HepG2 (cell line): ENCODE measurements around the gene VAC14. TPM values are rescaled to one million over a fixed set of nuclear protein-coding genes. Genes with fewer than 3 reads are reported as not detected.

Source experiments
- ATAC-seq: fragments of 200-7000 bp; cut with Tn5 transposase; 3 replicates; pipeline ENCODE4 v1.9.1; 2020; ENCODE audit warnings: mild to moderate bottlenecking, moderate library complexity
- BruUV-seq: library from RNA; stranded (reverse); fragments of 400-500 nt; replicated peaks from 2 replicates; lab custom pipeline; 2021; lab: Mats Ljungman, UMichigan
- CTCF ChIA-PET: fragments of 300-600 bp; formaldehyde crosslinking; extraction: SDS; loops from one replicate; lab custom pipeline; 2021; ENCODE audit warnings: low total read pairs, inconsistent platforms, low intra/inter-chr PET ratio; lab: Yijun Ruan, JAX
- POLR2A ChIA-PET: fragments of 350-600 bp; sonication (Branson Sonifier 250); formaldehyde crosslinking; loops from one replicate; lab custom pipeline; 2020; ENCODE audit warnings: antibody characterized with exemption, inconsistent platforms; lab: Yijun Ruan, JAX
- DNase-seq: peaks from one replicate; pipeline ENCODE4 v3.0.0-alpha.2; 2015; ENCODE audit warnings: low spot score
- FAIRE-seq: peaks from 3 replicates; lab custom pipeline; 2011; peaks lifted over from hg19 to GRCh38; lab: Jason Lieb, UNC
- H2AFZ ChIP-seq: one replicate; pipeline ENCODE4 v1.6.1; 2011; ENCODE audit warnings: low read length, inconsistent platforms
- H3K27ac ChIP-seq: fragments of 300-600 bp; 3 replicates; pipeline ENCODE4 v1.8.0; 2011; ENCODE audit warnings: mixed run types, mild to moderate bottlenecking, mixed read lengths, low read length, inconsistent platforms; ENCODE audit not compliant: insufficient read depth; ENCODE audit errors: extremely low read length
- H3K27me3 ChIP-seq, 2 experiments: fragments of 200-600 bp in 1 of 2; 2 replicates in 1 of 2; 3 replicates in 1 of 2; pipeline versions ENCODE4 v1.6.0 to v1.8.0; 2011; ENCODE audit warnings: low read length in 2 of 2, mild to moderate bottlenecking in 2 of 2, moderate library complexity in 2 of 2, inconsistent platforms in 1 of 2; ENCODE audit not compliant: insufficient read depth in 2 of 2, control insufficient read depth in 1 of 2
- H3K36me3 ChIP-seq, 2 experiments: fragments of 200-600 bp in 1 of 2; replicated peaks in 1 of 2; 2 replicates in 1 of 2; 3 replicates in 1 of 2; pipeline versions ENCODE4 v1.5.1 to v1.8.0; 2011; ENCODE audit warnings: low read length in 2 of 2, inconsistent platforms in 1 of 2; ENCODE audit not compliant: insufficient read depth in 2 of 2, control insufficient read depth in 1 of 2
- H3K4me1 ChIP-seq: 2 replicates; pipeline ENCODE4 v1.5.1; 2012; ENCODE audit warnings: low read length, inconsistent platforms; ENCODE audit not compliant: insufficient read depth
- H3K4me2 ChIP-seq: 2 replicates; pipeline ENCODE4 v1.6.0; 2011; ENCODE audit warnings: low read depth, low read length, inconsistent platforms
- H3K4me3 ChIP-seq, 3 experiments: fragments of 200-600 bp in 1 of 3; sonication (generic), shearing (Covaris generic) in 1 of 3; replicated peaks in 1 of 3; 2 replicates each; pipeline ENCODE4 v1.5.1; 2011 to 2016; ENCODE audit warnings: low read length in 3 of 3, inconsistent platforms in 2 of 3, low read depth in 2 of 3, mild to moderate bottlenecking in 2 of 3, control low read depth in 1 of 3, mixed read lengths in 1 of 3; ENCODE audit not compliant: insufficient read depth in 1 of 3
- H3K79me2 ChIP-seq: one replicate; pipeline ENCODE4 v1.6.1; 2011; ENCODE audit warnings: low read length, inconsistent platforms; ENCODE audit not compliant: insufficient read depth
- H3K9ac ChIP-seq: 2 replicates; pipeline ENCODE4 v1.6.0; 2011; ENCODE audit warnings: mild to moderate bottlenecking, low read depth, low read length, inconsistent platforms; ENCODE audit not compliant: insufficient read depth
- H3K9me3 ChIP-seq: 2 replicates; pipeline ENCODE4 v1.5.1; 2012; ENCODE audit warnings: mild to moderate bottlenecking, low read length
- H4K20me1 ChIP-seq: 2 replicates; pipeline ENCODE4 v1.6.0; 2011; ENCODE audit warnings: inconsistent platforms, mild to moderate bottlenecking, low read length, moderate library complexity; ENCODE audit not compliant: insufficient read depth
- AGO2 ChIP-seq: fragments of 200-400 bp; formaldehyde crosslinking; optimal IDR thresholded peaks from 2 replicates; pipeline ENCODE3; 2017; ENCODE audit warnings: mild to moderate bottlenecking, low read depth, low read length, moderate library complexity
- ETV5 ChIP-seq: IDR thresholded peaks from 2 replicates; pipeline ENCODE4 v1.6.1; 2018; ENCODE audit warnings: missing biosample characterization, missing genetic modification reagents, inconsistent platforms, borderline replicate concordance
- HNF4A ChIP-seq: sonication (generic); formaldehyde crosslinking; IDR thresholded peaks from 2 replicates; pipeline ENCODE4 v1.4.0; 2020; ENCODE audit warnings: missing genetic modification reagents
- RARA ChIP-seq: IDR thresholded peaks from 2 replicates; pipeline ENCODE4 v1.6.1; 2016; ENCODE audit warnings: missing genetic modification reagents, missing compliant biosample characterization
- SAP130 ChIP-seq: IDR thresholded peaks from 2 replicates; pipeline ENCODE4 v1.6.1; 2016; ENCODE audit warnings: low read depth
- SMAD3 ChIP-seq: sonication (generic); formaldehyde crosslinking; IDR thresholded peaks from 2 replicates; pipeline ENCODE4 v1.4.0; 2020; ENCODE audit warnings: missing genetic modification reagents
- ZFY ChIP-seq: sonication (generic); formaldehyde crosslinking; IDR thresholded peaks from 2 replicates; pipeline ENCODE4 v1.4.0; 2020; ENCODE audit warnings: missing genetic modification reagents
- ZNF614 ChIP-seq: IDR thresholded peaks from 2 replicates; pipeline ENCODE4 v1.6.1; 2018; ENCODE audit warnings: missing biosample characterization, missing genetic modification reagents, inconsistent platforms, borderline replicate concordance
- ZNF75D ChIP-seq: sonication (generic); formaldehyde crosslinking; IDR thresholded peaks from 2 replicates; pipeline ENCODE4 v1.8.1; 2023; ENCODE audit warnings: missing genetic modification reagents, mild to moderate bottlenecking, borderline replicate concordance
- ZNF770 ChIP-seq: sonication (generic); formaldehyde crosslinking; IDR thresholded peaks from 2 replicates; pipeline ENCODE4 v1.5.0; 2020; ENCODE audit warnings: mild to moderate bottlenecking, missing genetic modification reagents
- ZNF891 ChIP-seq: sonication (generic); formaldehyde crosslinking; IDR thresholded peaks from 2 replicates; pipeline ENCODE4 v1.5.0; 2020; ENCODE audit warnings: mild to moderate bottlenecking, missing genetic modification reagents
- WGBS: methylation state at CpG from one replicate; pipeline ENCODE4 v1.1.6; 2017; ENCODE audit warnings: low lambda C conversion rate; 5-methylcytosine and 5-hydroxymethylcytosine counted together
- in situ Hi-C: cut with HindIII; loops from 2 replicates; pipeline ENCODE4 v1.10.0; 2017; ENCODE audit warnings: low pct_unique_long_range_greater_than_20kb; ENCODE audit not compliant: extremely low pct_ligation_motif_present
- intact Hi-C: fragments of 100-400 bp; cut with micrococcal nuclease; formaldehyde crosslinking; loops from one replicate; pipeline ENCODE4 v1.10.0; 2022; ENCODE audit not compliant: unreplicated experiment
- polyA plus RNA-seq, 8 experiments: library from polyadenylated mRNA; depleted of rRNA in 3 of 8; stranded (reverse) in 7 of 8; unstranded in 1 of 8; fragments of >200 nt; fragmentation: Illumina TruSeq in 4 of 8; extraction: Trizol in 4 of 8; gene quantifications; 2 replicates each; pipeline versions ENCODE4 v1.2.1 to v1.2.3, GENCODE V29; 2011 to 2016; ENCODE audit warnings: low read depth in 4 of 8, missing spikeins in 1 of 8, mixed read lengths in 1 of 8; ENCODE audit not compliant: insufficient read depth in 1 of 8
- total RNA-seq, 5 experiments: library from RNA; depleted of rRNA; stranded (reverse); fragments of >200 nt; fragmentation: Illumina TruSeq; extraction: Trizol; gene quantifications; 2 replicates each; pipeline ENCODE4 v1.2.3, GENCODE V29; 2016; ENCODE audit warnings: low read depth in 1 of 5
- TF ChIP-seq, protein P1 (sequence below): IDR thresholded peaks from 2 replicates; pipeline ENCODE4 v1.6.1; 2018; ENCODE audit warnings: missing genetic modification reagents, mild to moderate bottlenecking, missing compliant biosample characterization
- TF ChIP-seq, protein P2 (sequence below): sonication (generic); formaldehyde crosslinking; IDR thresholded peaks from 2 replicates; pipeline ENCODE4 v1.4.0; 2020; ENCODE audit warnings: missing genetic modification reagents
- TF ChIP-seq, protein P3 (sequence below): sonication (generic); formaldehyde crosslinking; IDR thresholded peaks from 2 replicates; pipeline ENCODE4 v1.5.0; 2020; ENCODE audit warnings: mild to moderate bottlenecking, missing genetic modification reagents, moderate library complexity

The VAC14 gene
- total and polyA plus RNA-seq, 2 of the 13 experiments (the other 11 are each of a cell fraction or from before 2014, with no cell fraction given) = 23.5 to 24.6 TPM

DNA sequence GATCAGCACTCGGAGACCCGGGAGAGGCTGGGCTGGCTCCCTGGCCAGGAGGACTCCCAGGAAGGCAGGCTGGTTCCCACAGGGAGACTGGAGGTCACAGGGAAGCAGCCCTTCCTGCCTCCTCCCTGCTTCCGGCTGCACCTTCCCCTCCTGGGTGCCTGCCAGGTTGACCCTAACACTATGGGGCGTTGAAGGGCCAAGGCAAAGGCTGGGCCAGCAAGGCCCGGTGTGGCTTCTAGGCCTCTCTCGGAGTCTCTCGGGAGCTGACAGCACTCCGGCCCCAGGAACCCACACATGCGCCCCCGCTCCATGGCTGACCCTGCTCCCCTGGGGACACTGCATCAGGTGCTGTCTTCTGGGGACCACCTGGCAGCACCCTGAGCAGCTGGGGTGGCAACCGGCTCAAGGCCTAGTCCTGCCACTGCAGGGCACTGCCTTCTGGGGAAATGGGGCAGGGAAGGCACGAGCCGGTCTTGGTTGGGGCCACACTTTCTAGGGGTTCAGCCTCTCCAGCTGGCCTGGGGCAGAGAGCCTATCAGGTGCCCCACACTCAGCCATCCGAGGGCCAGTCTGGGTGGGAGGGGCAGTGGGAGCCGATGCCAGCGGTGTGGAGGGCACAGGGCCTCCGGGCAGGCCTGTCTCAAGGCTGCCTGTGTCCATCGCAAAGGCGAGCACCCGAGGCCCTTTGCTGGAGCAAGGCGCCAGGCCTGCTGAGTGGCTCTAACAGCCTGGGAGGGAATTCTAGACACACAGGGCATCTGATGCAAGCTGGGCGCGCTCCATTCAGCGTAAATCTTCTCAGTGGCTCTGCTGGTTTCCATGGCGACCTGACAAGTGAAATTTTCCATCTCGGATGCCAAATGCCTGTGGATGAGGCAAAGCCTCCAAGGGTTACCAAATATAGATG, 109.5 kb downstream of the VAC14 start:
- no peaks in the 10 kb centered on the region for H4K20me1 ChIP-seq
- no peak overlapping the region for H2AFZ ChIP-seq
- H3K4me1 ChIP-seq = peaks cover 88% of the 10 kb centered on the region
- no peak overlapping the region for H3K4me2 ChIP-seq
- BruUV-seq = no TSS peak
- H3K27ac ChIP-seq = peak overlapping the region; percentile 41
- H3K27me3 ChIP-seq = no peaks in the 10 kb centered on the region
- H3K36me3 ChIP-seq = 0 out of 5 replicates have a peak, but pooled peaks cover 0 to 3% of the 10 kb centered on the region in 2 experiments
- 95% methylated on average over 16 of the region's 26 CpGs for WGBS
- H3K9me3 ChIP-seq = no peaks in the 10 kb centered on the region
- intact Hi-C loops = no loop called here
- peak; percentile 48 for DNase-seq
- peak; percentile 36 for FAIRE-seq
- no peak overlapping the region; a peak in 1 of 6 replicates for H3K4me3 ChIP-seq
- ChIA-PET CTCF (no interaction called here), POLR2A (interaction anchor here (1.7 to 18.7 kb wide), 3 partner anchors 9 to 35 kb away, joined by 6 to 536 read pairs (median 37); no protein-coding TSS in a partner anchor)
- H3K9ac ChIP-seq = peak overlapping the region; percentile 4; the same call in 1 of the 2 replicates
- in situ Hi-C loops = no loop called here
- H3K79me2 ChIP-seq = no peaks in the 10 kb centered on the region
- no peak for ATAC-seq
- 0 out of 2 replicates have a peak, but pooled peaks have one; percentile 4 for TF ChIP-seq SAP130 (CRISPR knock-in tag)
- TF ChIP-seq ZNF770 (CRISPR knock-in tag) = 0 out of 2 replicates have a peak, but pooled peaks have one; percentile 32
- no peak for TF ChIP-seq SMAD3 (CRISPR knock-in tag)
- TF ChIP-seq, protein P1, sequence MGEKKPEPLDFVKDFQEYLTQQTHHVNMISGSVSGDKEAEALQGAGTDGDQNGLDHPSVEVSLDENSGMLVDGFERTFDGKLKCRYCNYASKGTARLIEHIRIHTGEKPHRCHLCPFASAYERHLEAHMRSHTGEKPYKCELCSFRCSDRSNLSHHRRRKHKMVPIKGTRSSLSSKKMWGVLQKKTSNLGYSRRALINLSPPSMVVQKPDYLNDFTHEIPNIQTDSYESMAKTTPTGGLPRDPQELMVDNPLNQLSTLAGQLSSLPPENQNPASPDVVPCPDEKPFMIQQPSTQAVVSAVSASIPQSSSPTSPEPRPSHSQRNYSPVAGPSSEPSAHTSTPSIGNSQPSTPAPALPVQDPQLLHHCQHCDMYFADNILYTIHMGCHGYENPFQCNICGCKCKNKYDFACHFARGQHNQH (CRISPR knock-in tag) = peak; percentile 34; the same call in 1 of the 2 replicates
- peak; percentile 68 for TF ChIP-seq RARA (CRISPR knock-in tag)
- TF ChIP-seq, protein P2, sequence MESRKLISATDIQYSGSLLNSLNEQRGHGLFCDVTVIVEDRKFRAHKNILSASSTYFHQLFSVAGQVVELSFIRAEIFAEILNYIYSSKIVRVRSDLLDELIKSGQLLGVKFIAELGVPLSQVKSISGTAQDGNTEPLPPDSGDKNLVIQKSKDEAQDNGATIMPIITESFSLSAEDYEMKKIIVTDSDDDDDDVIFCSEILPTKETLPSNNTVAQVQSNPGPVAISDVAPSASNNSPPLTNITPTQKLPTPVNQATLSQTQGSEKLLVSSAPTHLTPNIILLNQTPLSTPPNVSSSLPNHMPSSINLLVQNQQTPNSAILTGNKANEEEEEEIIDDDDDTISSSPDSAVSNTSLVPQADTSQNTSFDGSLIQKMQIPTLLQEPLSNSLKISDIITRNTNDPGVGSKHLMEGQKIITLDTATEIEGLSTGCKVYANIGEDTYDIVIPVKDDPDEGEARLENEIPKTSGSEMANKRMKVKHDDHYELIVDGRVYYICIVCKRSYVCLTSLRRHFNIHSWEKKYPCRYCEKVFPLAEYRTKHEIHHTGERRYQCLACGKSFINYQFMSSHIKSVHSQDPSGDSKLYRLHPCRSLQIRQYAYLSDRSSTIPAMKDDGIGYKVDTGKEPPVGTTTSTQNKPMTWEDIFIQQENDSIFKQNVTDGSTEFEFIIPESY (CRISPR knock-in tag) = peak; percentile 62; the same call in 1 of the 2 replicates
- TF ChIP-seq, protein P3, sequence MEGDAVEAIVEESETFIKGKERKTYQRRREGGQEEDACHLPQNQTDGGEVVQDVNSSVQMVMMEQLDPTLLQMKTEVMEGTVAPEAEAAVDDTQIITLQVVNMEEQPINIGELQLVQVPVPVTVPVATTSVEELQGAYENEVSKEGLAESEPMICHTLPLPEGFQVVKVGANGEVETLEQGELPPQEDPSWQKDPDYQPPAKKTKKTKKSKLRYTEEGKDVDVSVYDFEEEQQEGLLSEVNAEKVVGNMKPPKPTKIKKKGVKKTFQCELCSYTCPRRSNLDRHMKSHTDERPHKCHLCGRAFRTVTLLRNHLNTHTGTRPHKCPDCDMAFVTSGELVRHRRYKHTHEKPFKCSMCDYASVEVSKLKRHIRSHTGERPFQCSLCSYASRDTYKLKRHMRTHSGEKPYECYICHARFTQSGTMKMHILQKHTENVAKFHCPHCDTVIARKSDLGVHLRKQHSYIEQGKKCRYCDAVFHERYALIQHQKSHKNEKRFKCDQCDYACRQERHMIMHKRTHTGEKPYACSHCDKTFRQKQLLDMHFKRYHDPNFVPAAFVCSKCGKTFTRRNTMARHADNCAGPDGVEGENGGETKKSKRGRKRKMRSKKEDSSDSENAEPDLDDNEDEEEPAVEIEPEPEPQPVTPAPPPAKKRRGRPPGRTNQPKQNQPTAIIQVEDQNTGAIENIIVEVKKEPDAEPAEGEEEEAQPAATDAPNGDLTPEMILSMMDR = peak; percentile 39; the same call in 1 of the 2 replicates
- TF ChIP-seq HNF4A (CRISPR knock-in tag) = peak; percentile 29; the same call in 1 of the 2 replicates
- TF ChIP-seq ETV5 (CRISPR knock-in tag) = peak; percentile 85
- 0 out of 2 replicates have a peak, but pooled peaks have one; percentile 4 for TF ChIP-seq ZNF891
- TF ChIP-seq ZFY (CRISPR knock-in tag) = peak; percentile 44; the same call in 1 of the 2 replicates
- peak; percentile 57; the same call in 1 of the 2 replicates for TF ChIP-seq ZNF75D (CRISPR knock-in tag)
- peak; percentile 53 for TF ChIP-seq AGO2
- peak; percentile 23; the same call in 1 of the 2 replicates for TF ChIP-seq ZNF614 (CRISPR knock-in tag)
